ENCODE data around the gene CES3. TPM values are rescaled to one million over a fixed set of nuclear protein-coding genes. Genes with fewer than 3 reads are reported as not detected.

Gene CES3
- total RNA-seq, 1 experiment from 2014 or later: 0.95 TPM

- Mint-ChIP-seq H3K27ac (ENCODE audit: unreplicated experiment) (no peak overlapping the region), H3K4me3 (ENCODE audit: unreplicated experiment) (no peak overlapping the region), H3K4me1 (ENCODE audit: low read depth, unreplicated experiment) (peaks cover 26% of the 10 kb centered on the region), H3K9me3 (ENCODE audit: unreplicated experiment) (no peaks in the 10 kb centered on the region), H3K36me3 (ENCODE audit: insufficient read depth, unreplicated experiment) (no peaks in the 10 kb centered on the region), H3K27me3 (ENCODE audit: insufficient read depth, unreplicated experiment) (no peaks in the 10 kb centered on the region)
- H3K27me3 ChIP-seq (replicated peaks; ENCODE audit: control insufficient read depth, insufficient read depth, low read length): no peaks in the 10 kb centered on the region
- TF ChIP-seq, protein P1, sequence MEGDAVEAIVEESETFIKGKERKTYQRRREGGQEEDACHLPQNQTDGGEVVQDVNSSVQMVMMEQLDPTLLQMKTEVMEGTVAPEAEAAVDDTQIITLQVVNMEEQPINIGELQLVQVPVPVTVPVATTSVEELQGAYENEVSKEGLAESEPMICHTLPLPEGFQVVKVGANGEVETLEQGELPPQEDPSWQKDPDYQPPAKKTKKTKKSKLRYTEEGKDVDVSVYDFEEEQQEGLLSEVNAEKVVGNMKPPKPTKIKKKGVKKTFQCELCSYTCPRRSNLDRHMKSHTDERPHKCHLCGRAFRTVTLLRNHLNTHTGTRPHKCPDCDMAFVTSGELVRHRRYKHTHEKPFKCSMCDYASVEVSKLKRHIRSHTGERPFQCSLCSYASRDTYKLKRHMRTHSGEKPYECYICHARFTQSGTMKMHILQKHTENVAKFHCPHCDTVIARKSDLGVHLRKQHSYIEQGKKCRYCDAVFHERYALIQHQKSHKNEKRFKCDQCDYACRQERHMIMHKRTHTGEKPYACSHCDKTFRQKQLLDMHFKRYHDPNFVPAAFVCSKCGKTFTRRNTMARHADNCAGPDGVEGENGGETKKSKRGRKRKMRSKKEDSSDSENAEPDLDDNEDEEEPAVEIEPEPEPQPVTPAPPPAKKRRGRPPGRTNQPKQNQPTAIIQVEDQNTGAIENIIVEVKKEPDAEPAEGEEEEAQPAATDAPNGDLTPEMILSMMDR (IDR thresholded peaks at IDR 0.05; ENCODE audit: insufficient read depth in 1 of 2, low read depth in 1 of 2, low read length in 1 of 2, severe bottlenecking in 1 of 2, unreplicated experiment in 1 of 2): no peak
- H3K4me3 ChIP-seq (ENCODE audit: low read depth, low read length): no peak overlapping the region
- ChIA-PET CTCF (interaction anchor here (0.7 to 2.7 kb wide), 8 partner anchors 8 to 637 kb away, joined by 4 to 28 read pairs (median 13); partner anchors contain the start of genes B3GNT9 and CBFB), POLR2A (interaction anchor here (2.1 kb wide), 1 partner anchor 10 kb away, joined by 30 read pairs; the partner anchor contains the start of gene CBFB)
- no peaks in the 10 kb centered on the region for H3K36me3 ChIP-seq (ENCODE audit: control insufficient read depth, insufficient read depth, low read length)
- H3K9me3 ChIP-seq: no peaks in the 10 kb centered on the region
- intact Hi-C loops (cut with micrococcal nuclease; ENCODE audit: unreplicated experiment): loop anchor here (2.0 kb wide), 2 partner anchors 90 to 142 kb away; partner anchors contain the start of gene PHAF1
- peak in 1 of 2 experiments; percentile 1 for DNase-seq
- H3K4me1 ChIP-seq: peaks cover 22% of the 10 kb centered on the region
- no TSS peak for BruUV-seq (replicated peaks)
These were observed 58.1 kb downstream of the CES3 start for GRCh38 chr16:67019171-67019570.

- H3K36me3 Mint-ChIP-seq (ENCODE audit: insufficient read depth, unreplicated experiment): no peaks in the 10 kb centered on the region
- no peak overlapping the region for H3K4me3 ChIP-seq (ENCODE audit: low read depth, low read length)
- H3K9me3 ChIP-seq: no peaks in the 10 kb centered on the region
- H3K4me1 Mint-ChIP-seq (ENCODE audit: low read depth, unreplicated experiment): peaks cover 40% of the 10 kb centered on the region
- H3K27me3 Mint-ChIP-seq (ENCODE audit: insufficient read depth, unreplicated experiment): no peaks in the 10 kb centered on the region
- peaks cover 27% of the 10 kb centered on the region for H3K4me1 ChIP-seq
- TF ChIP-seq, protein P1 (IDR thresholded peaks at IDR 0.05; ENCODE audit: insufficient read depth in 1 of 2, low read depth in 1 of 2, low read length in 1 of 2, severe bottlenecking in 1 of 2, unreplicated experiment in 1 of 2): no peak
- CTCF ChIA-PET: interaction anchor here (1.5 kb wide), 1 partner anchor 134 kb away, joined by 13 read pairs; no protein-coding TSS in a partner anchor
- peak in 1 of 2 experiments; percentile 26 for DNase-seq
- no TSS peak for BruUV-seq (replicated peaks)
- H3K27me3 ChIP-seq (replicated peaks; ENCODE audit: control insufficient read depth, insufficient read depth, low read length): no peaks in the 10 kb centered on the region
- intact Hi-C loops (cut with micrococcal nuclease; ENCODE audit: unreplicated experiment): no loop called here
- no peaks in the 10 kb centered on the region for H3K9me3 Mint-ChIP-seq (ENCODE audit: unreplicated experiment)
- H3K36me3 ChIP-seq (ENCODE audit: control insufficient read depth, insufficient read depth, low read length): no peaks in the 10 kb centered on the region
- POLR2A ChIA-PET: no interaction called here
- H3K4me3 Mint-ChIP-seq (ENCODE audit: unreplicated experiment): no peak overlapping the region
- H3K27ac Mint-ChIP-seq (ENCODE audit: unreplicated experiment): no peak overlapping the region
These were observed 60.3 kb downstream of the CES3 start for GRCh38 chr16:67021321-67021720.

GRCh38 chr16:67022531-67023214 lies 61.6 kb downstream of the CES3 start:
- peaks cover 40% of the 10 kb centered on the region for H3K4me1 Mint-ChIP-seq (ENCODE audit: low read depth, unreplicated experiment)

More at GRCh38 chr16:67022531-67023214, 61.6 kb downstream of the CES3 start:
- H3K4me1 ChIP-seq: peaks cover 27% of the 10 kb centered on the region
- TF ChIP-seq, protein P1 (IDR thresholded peaks at IDR 0.05; ENCODE audit: insufficient read depth in 1 of 2, low read depth in 1 of 2, low read length in 1 of 2, severe bottlenecking in 1 of 2, unreplicated experiment in 1 of 2): no peak
- no peaks in the 10 kb centered on the region for H3K9me3 ChIP-seq
- Mint-ChIP-seq H3K4me3 (ENCODE audit: unreplicated experiment) (no peak overlapping the region), H3K36me3 (ENCODE audit: insufficient read depth, unreplicated experiment) (no peaks in the 10 kb centered on the region), H3K27ac (ENCODE audit: unreplicated experiment) (peak overlapping the region; percentile 7), H3K27me3 (ENCODE audit: insufficient read depth, unreplicated experiment) (no peaks in the 10 kb centered on the region), H3K9me3 (ENCODE audit: unreplicated experiment) (no peaks in the 10 kb centered on the region)
- no peak overlapping the region for H3K4me3 ChIP-seq (ENCODE audit: low read depth, low read length)
- intact Hi-C loops (cut with micrococcal nuclease; ENCODE audit: unreplicated experiment): no loop called here
- DNase-seq: peak in 1 of 2 experiments; percentile 14
- ChIA-PET POLR2A (interaction anchor here (0.6 kb wide), 1 partner anchor 60 kb away, joined by 4 read pairs; no protein-coding TSS in a partner anchor), CTCF (interaction anchor here (0.6 to 1.5 kb wide), 5 partner anchors 19 to 342 kb away, joined by 3 to 13 read pairs (median 3); partner anchors contain the start of gene FHOD1)
- no TSS peak for BruUV-seq (replicated peaks)
- no peaks in the 10 kb centered on the region for H3K27me3 ChIP-seq (replicated peaks; ENCODE audit: control insufficient read depth, insufficient read depth, low read length)
- H3K36me3 ChIP-seq (ENCODE audit: control insufficient read depth, insufficient read depth, low read length): no peaks in the 10 kb centered on the region
